GM12874 (cell line): ENCODE measurements around the gene MTF1.

Experiments
- CTCF ChIP-seq: IDR thresholded peaks from 2 replicates; pipeline ENCODE4 v1.5.1; 2011; ENCODE audit warnings: low read depth, mild to moderate bottlenecking, control low read depth, low read length, moderate library complexity; ENCODE audit not compliant: insufficient read depth

The MTF1 gene

GRCh38 chr1:37764888-37765441 is 94.4 kb downstream of the MTF1 start, which contains the start of gene EPHA10:
Gene EPHA10, minus strand, starts transcription at chr1:37765120. Its CDS starts 54 bp downstream, at chr1:37765066.
- TF ChIP-seq CTCF, result no peak

- no peak for TF ChIP-seq CTCF
Observed at GRCh38 chr1:37764414-37764825, 95.0 kb downstream of the MTF1 start.

DNA sequence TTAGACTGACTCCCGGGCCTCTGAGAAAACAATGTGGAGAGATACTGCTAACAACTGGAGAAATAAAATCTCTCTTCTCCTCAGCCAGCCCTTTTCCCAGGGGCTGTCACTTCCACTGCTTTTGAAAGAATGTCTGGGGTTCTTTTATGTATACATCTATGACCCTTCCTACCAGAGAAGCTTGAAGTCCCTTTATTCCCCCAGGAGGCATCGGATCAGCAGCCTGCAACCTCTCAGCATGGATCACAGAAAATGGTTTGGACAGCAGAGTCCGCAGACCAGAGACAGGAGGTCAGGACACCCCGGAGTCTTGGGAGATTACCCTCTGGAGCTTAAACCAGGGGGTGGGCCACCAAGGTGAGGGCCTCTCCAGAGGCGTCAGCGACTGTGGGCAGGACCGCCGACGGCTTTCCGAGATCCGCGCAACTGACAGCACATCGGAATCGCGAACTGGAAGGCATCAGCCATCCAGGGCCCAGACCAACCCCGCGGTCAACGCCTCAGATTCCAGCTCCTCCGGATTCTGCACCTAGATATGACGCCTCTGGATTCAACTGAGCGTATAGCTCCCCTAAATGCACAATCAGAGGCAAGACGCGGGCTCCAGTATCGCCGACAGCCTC is 95.5 kb downstream of the MTF1 start:
- TF ChIP-seq CTCF, result no peak

DNA sequence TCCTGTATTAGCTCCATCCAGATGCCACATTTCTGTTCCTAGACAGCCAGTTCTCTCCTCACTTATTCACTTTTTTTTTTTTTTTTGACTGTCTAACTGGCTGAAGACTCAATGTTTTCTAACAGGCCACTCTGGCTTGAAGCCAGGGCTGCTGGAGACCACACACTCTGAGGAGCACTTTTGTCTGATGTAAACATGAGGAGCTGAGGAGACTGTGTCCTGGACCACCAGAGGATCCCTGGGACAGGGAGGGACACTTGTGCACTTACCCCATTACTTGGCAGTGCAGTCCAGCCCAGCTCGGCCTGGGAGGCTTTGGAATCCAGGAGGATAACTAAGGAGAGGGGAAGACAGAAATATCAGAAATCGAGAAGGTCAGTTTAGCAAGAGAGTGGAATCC is 96.9 kb downstream of the MTF1 start:
- no peak for TF ChIP-seq CTCF

- no peak for TF ChIP-seq CTCF
Observed at GRCh38 chr1:37761416-37762095, 97.8 kb downstream of the MTF1 start.
